HEK293 (cell line): ENCODE data around the gene ZNF565.

Experiments
- KLF10 ChIP-seq: fragments of 450-650 bp; IDR thresholded peaks from 2 replicates; pipeline ENCODE4 v1.5.1; 2018; ENCODE audit warnings: missing biosample characterization, mild to moderate bottlenecking, missing genetic modification characterization
- SP7 ChIP-seq: fragments of 450-650 bp; formaldehyde crosslinking; IDR thresholded peaks from 2 replicates; pipeline ENCODE4 v1.5.1; 2016; ENCODE audit warnings: missing biosample characterization, missing genetic modification characterization
- ZBTB8A ChIP-seq: fragments of 450-650 bp; formaldehyde crosslinking; IDR thresholded peaks from 2 replicates; pipeline ENCODE4 v1.5.1; 2016; ENCODE audit warnings: missing biosample characterization, missing genetic modification characterization
- ZNF157 ChIP-seq: fragments of 450-650 bp; formaldehyde crosslinking; IDR thresholded peaks from 2 replicates; pipeline ENCODE4 v1.5.1; 2016; ENCODE audit warnings: missing biosample characterization, missing genetic modification characterization
- ZNF23 ChIP-seq: fragments of 450-650 bp; formaldehyde crosslinking; IDR thresholded peaks from 2 replicates; pipeline ENCODE4 v1.5.1; 2016; ENCODE audit warnings: missing biosample characterization, missing genetic modification characterization, borderline replicate concordance
- ZNF585B ChIP-seq: fragments of 450-650 bp; formaldehyde crosslinking; IDR thresholded peaks from 2 replicates; pipeline ENCODE4 v1.5.1; 2016; ENCODE audit warnings: missing biosample characterization, missing genetic modification characterization
- ZNF776 ChIP-seq: fragments of 450-650 bp; formaldehyde crosslinking; IDR thresholded peaks from 2 replicates; pipeline ENCODE4 v1.5.0; 2017; ENCODE audit warnings: missing biosample characterization, missing genetic modification characterization, borderline replicate concordance
- TF ChIP-seq, protein P1 (sequence below): fragments of 450-650 bp; formaldehyde crosslinking; IDR thresholded peaks from 2 replicates; pipeline ENCODE4 v1.5.1; 2016; ENCODE audit warnings: missing biosample characterization, missing genetic modification characterization
- TF ChIP-seq, protein P2 (sequence below): fragments of 450-650 bp; formaldehyde crosslinking; IDR thresholded peaks from 2 replicates; pipeline ENCODE4 v1.5.1; 2016; ENCODE audit warnings: missing biosample characterization, missing genetic modification characterization
- TF ChIP-seq, protein P3 (sequence below): fragments of 450-650 bp; formaldehyde crosslinking; IDR thresholded peaks from 2 replicates; pipeline ENCODE4 v1.5.1; 2016; ENCODE audit warnings: missing biosample characterization, missing genetic modification characterization
- TF ChIP-seq, protein P4 (sequence below): fragments of 450-650 bp; formaldehyde crosslinking; IDR thresholded peaks from 2 replicates; pipeline ENCODE4 v1.5.1; 2016; ENCODE audit warnings: missing biosample characterization, missing genetic modification characterization, borderline replicate concordance
- TF ChIP-seq, protein P5 (sequence below): fragments of 450-650 bp; formaldehyde crosslinking; IDR thresholded peaks from 2 replicates; pipeline ENCODE4 v1.5.1; 2016; ENCODE audit warnings: missing biosample characterization, missing genetic modification characterization

DNA sequence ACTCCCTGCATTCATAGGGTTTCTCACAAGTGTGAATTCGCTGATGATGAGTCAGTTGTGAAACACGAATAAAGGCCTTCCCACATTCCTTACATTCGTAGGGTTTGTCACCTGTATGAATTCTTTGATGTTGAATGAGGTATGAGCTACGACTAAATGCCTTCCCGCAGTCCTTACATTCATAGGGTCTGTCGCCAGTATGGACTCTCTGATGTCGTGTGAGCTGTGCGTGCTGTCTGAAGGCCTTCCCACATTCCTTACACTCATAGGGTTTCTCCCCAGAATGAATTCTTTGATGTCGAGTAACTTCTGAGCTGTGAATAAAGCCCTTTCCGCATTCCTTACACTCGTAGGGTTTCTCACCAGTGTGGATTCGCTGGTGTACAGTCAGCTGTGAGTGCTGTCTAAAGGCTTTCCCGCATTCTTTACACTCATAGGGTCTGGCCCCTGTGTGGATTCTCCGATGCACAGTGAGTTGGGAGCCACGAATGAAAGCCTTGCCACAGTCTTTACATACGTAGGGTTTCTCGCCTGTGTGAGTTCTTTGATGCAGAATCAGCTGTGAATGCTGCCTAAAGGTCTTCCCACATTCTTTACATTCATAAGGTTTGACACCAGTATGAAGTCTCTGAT, 31.7 kb downstream of the ZNF565 start:
- TF ChIP-seq ZNF776 (tag by site-specific recombination) (no peak), ZBTB8A (tag by site-specific recombination) (no peak), ZNF23 (tag by site-specific recombination) (no peak), SP7 (tag by site-specific recombination) (no peak), KLF10 (tag by site-specific recombination) (no peak), ZNF157 (tag by site-specific recombination) (no peak), ZNF585B (tag by site-specific recombination) (no peak)
- TF ChIP-seq, protein P1, sequence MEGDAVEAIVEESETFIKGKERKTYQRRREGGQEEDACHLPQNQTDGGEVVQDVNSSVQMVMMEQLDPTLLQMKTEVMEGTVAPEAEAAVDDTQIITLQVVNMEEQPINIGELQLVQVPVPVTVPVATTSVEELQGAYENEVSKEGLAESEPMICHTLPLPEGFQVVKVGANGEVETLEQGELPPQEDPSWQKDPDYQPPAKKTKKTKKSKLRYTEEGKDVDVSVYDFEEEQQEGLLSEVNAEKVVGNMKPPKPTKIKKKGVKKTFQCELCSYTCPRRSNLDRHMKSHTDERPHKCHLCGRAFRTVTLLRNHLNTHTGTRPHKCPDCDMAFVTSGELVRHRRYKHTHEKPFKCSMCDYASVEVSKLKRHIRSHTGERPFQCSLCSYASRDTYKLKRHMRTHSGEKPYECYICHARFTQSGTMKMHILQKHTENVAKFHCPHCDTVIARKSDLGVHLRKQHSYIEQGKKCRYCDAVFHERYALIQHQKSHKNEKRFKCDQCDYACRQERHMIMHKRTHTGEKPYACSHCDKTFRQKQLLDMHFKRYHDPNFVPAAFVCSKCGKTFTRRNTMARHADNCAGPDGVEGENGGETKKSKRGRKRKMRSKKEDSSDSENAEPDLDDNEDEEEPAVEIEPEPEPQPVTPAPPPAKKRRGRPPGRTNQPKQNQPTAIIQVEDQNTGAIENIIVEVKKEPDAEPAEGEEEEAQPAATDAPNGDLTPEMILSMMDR (tag by site-specific recombination), result no peak
- TF ChIP-seq, protein P2, sequence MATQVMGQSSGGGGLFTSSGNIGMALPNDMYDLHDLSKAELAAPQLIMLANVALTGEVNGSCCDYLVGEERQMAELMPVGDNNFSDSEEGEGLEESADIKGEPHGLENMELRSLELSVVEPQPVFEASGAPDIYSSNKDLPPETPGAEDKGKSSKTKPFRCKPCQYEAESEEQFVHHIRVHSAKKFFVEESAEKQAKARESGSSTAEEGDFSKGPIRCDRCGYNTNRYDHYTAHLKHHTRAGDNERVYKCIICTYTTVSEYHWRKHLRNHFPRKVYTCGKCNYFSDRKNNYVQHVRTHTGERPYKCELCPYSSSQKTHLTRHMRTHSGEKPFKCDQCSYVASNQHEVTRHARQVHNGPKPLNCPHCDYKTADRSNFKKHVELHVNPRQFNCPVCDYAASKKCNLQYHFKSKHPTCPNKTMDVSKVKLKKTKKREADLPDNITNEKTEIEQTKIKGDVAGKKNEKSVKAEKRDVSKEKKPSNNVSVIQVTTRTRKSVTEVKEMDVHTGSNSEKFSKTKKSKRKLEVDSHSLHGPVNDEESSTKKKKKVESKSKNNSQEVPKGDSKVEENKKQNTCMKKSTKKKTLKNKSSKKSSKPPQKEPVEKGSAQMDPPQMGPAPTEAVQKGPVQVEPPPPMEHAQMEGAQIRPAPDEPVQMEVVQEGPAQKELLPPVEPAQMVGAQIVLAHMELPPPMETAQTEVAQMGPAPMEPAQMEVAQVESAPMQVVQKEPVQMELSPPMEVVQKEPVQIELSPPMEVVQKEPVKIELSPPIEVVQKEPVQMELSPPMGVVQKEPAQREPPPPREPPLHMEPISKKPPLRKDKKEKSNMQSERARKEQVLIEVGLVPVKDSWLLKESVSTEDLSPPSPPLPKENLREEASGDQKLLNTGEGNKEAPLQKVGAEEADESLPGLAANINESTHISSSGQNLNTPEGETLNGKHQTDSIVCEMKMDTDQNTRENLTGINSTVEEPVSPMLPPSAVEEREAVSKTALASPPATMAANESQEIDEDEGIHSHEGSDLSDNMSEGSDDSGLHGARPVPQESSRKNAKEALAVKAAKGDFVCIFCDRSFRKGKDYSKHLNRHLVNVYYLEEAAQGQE (tag by site-specific recombination), result no peak
- TF ChIP-seq, protein P3, sequence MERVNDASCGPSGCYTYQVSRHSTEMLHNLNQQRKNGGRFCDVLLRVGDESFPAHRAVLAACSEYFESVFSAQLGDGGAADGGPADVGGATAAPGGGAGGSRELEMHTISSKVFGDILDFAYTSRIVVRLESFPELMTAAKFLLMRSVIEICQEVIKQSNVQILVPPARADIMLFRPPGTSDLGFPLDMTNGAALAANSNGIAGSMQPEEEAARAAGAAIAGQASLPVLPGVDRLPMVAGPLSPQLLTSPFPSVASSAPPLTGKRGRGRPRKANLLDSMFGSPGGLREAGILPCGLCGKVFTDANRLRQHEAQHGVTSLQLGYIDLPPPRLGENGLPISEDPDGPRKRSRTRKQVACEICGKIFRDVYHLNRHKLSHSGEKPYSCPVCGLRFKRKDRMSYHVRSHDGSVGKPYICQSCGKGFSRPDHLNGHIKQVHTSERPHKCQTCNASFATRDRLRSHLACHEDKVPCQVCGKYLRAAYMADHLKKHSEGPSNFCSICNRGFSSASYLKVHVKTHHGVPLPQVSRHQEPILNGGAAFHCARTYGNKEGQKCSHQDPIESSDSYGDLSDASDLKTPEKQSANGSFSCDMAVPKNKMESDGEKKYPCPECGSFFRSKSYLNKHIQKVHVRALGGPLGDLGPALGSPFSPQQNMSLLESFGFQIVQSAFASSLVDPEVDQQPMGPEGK, result no peak
- TF ChIP-seq, protein P4, sequence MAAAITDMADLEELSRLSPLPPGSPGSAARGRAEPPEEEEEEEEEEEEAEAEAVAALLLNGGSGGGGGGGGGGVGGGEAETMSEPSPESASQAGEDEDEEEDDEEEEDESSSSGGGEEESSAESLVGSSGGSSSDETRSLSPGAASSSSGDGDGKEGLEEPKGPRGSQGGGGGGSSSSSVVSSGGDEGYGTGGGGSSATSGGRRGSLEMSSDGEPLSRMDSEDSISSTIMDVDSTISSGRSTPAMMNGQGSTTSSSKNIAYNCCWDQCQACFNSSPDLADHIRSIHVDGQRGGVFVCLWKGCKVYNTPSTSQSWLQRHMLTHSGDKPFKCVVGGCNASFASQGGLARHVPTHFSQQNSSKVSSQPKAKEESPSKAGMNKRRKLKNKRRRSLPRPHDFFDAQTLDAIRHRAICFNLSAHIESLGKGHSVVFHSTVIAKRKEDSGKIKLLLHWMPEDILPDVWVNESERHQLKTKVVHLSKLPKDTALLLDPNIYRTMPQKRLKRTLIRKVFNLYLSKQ, result no peak
- TF ChIP-seq, protein P5, sequence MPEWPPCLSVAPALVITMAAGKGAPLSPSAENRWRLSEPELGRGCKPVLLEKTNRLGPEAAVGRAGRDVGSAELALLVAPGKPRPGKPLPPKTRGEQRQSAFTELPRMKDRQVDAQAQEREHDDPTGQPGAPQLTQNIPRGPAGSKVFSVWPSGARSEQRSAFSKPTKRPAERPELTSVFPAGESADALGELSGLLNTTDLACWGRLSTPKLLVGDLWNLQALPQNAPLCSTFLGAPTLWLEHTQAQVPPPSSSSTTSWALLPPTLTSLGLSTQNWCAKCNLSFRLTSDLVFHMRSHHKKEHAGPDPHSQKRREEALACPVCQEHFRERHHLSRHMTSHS (tag by site-specific recombination), result no peak
